H9 (cell line): ENCODE measurements around the gene RPS19BP1. TPM values are rescaled to one million over a fixed set of nuclear protein-coding genes. Genes with fewer than 3 reads are reported as not detected.

Source experiments
- DNase-seq: peaks from one replicate; pipeline ENCODE4 v3.0.0-alpha.2; 2017
- H2AFZ ChIP-seq: one replicate; pipeline ENCODE4 v1.6.1; 2013; ENCODE audit warnings: mild to moderate bottlenecking, low read length, control low read depth, moderate library complexity
- H2AK5ac ChIP-seq: 2 replicates; pipeline ENCODE4 v1.6.1; 2013; ENCODE audit warnings: low read length, control low read depth, mixed read lengths; ENCODE audit not compliant: insufficient read length
- H2BK120ac ChIP-seq: one replicate; pipeline ENCODE4 v1.6.1; 2013; ENCODE audit warnings: low read depth, mild to moderate bottlenecking, low read length, control low read depth, inconsistent platforms; ENCODE audit not compliant: poor library complexity, severe bottlenecking
- H2BK12ac ChIP-seq: 2 replicates; pipeline ENCODE4 v1.6.1; 2013; ENCODE audit warnings: low read length, control low read depth, mixed read lengths, low read depth; ENCODE audit not compliant: insufficient read length
- H2BK15ac ChIP-seq: 2 replicates; pipeline ENCODE4 v1.6.1; 2013; ENCODE audit warnings: low read depth, low read length, control low read depth
- H2BK20ac ChIP-seq: one replicate; pipeline ENCODE4 v1.6.1; 2013; ENCODE audit warnings: low read depth, mild to moderate bottlenecking, low read length, control low read depth, inconsistent platforms; ENCODE audit not compliant: poor library complexity, severe bottlenecking
- H2BK5ac ChIP-seq: 2 replicates; pipeline ENCODE4 v1.6.1; 2013; ENCODE audit warnings: low read length, control low read depth, mixed read lengths; ENCODE audit not compliant: insufficient read length
- H3K14ac ChIP-seq: 2 replicates; pipeline ENCODE4 v1.6.1; 2013; ENCODE audit warnings: low read length, control low read depth; ENCODE audit not compliant: insufficient read depth
- H3K18ac ChIP-seq: 2 replicates; pipeline ENCODE4 v1.6.1; 2013; ENCODE audit warnings: low read depth, mild to moderate bottlenecking, mixed read lengths, low read length, control low read depth; ENCODE audit not compliant: insufficient read length
- H3K23ac ChIP-seq: 2 replicates; pipeline ENCODE4 v1.6.1; 2013; ENCODE audit warnings: low read length, control low read depth, mixed read lengths, low read depth; ENCODE audit not compliant: insufficient read length
- H3K23me2 ChIP-seq: 2 replicates; pipeline ENCODE4 v1.6.1; 2013; ENCODE audit warnings: low read depth, mild to moderate bottlenecking, mixed read lengths, low read length, control low read depth; ENCODE audit not compliant: insufficient read length, poor library complexity, severe bottlenecking
- H3K27ac ChIP-seq: 2 replicates; pipeline ENCODE4 v1.5.1; 2013; ENCODE audit warnings: low read length, control low read depth, mixed read lengths, low read depth; ENCODE audit not compliant: insufficient read length
- H3K27me3 ChIP-seq: 2 replicates; pipeline ENCODE4 v1.6.1; 2013; ENCODE audit warnings: low read length, control low read depth, inconsistent platforms; ENCODE audit not compliant: insufficient read depth
- H3K4ac ChIP-seq: 2 replicates; pipeline ENCODE4 v1.6.1; 2013; ENCODE audit warnings: low read depth, mild to moderate bottlenecking, control low read depth, inconsistent platforms, low read length, moderate library complexity
- H3K4me1 ChIP-seq: 2 replicates; pipeline ENCODE4 v1.6.1; 2013; ENCODE audit warnings: low read length, control low read depth, inconsistent platforms; ENCODE audit not compliant: insufficient read depth
- H3K4me2 ChIP-seq: 2 replicates; pipeline ENCODE4 v1.6.1; 2013; ENCODE audit warnings: low read length, control low read depth, mixed read lengths; ENCODE audit not compliant: insufficient read length, insufficient read depth
- H3K56ac ChIP-seq: 2 replicates; pipeline ENCODE4 v1.6.1; 2013; ENCODE audit warnings: low read depth, mild to moderate bottlenecking, mixed read lengths, low read length, control low read depth; ENCODE audit not compliant: insufficient read length
- H3K79me1 ChIP-seq: 2 replicates; pipeline ENCODE4 v1.6.1; 2013; ENCODE audit warnings: low read depth, mild to moderate bottlenecking, moderate library complexity, low read length, control low read depth, inconsistent platforms; ENCODE audit not compliant: insufficient read depth, poor library complexity, severe bottlenecking
- H3K79me2 ChIP-seq: 2 replicates; pipeline ENCODE4 v1.6.1; 2013; ENCODE audit warnings: low read length, control low read depth, inconsistent platforms; ENCODE audit not compliant: insufficient read depth
- H3K9ac ChIP-seq: 2 replicates; pipeline ENCODE4 v1.6.1; 2013; ENCODE audit warnings: low read length, control low read depth, mixed read lengths; ENCODE audit not compliant: insufficient read length; ENCODE audit errors: extremely low read depth
- H3K9me3 ChIP-seq: one replicate; pipeline ENCODE4 v1.6.1; 2013; ENCODE audit warnings: low read depth, low read length, inconsistent platforms; ENCODE audit not compliant: control insufficient read depth
- H3T11ph ChIP-seq: one replicate; pipeline ENCODE4 v1.6.1; 2013; ENCODE audit warnings: mild to moderate bottlenecking, low read length, control low read depth, inconsistent platforms
- H4K20me1 ChIP-seq: one replicate; pipeline ENCODE4 v1.6.1; 2013; ENCODE audit not compliant: control insufficient read depth, insufficient read length, insufficient read depth
- H4K5ac ChIP-seq: 2 replicates; pipeline ENCODE4 v1.6.1; 2013; ENCODE audit warnings: low read depth, mild to moderate bottlenecking, mixed read lengths, low read length, control low read depth; ENCODE audit not compliant: insufficient read length
- H4K8ac ChIP-seq: replicated peaks from 2 replicates; pipeline ENCODE4 v1.6.1; 2013; ENCODE audit warnings: low read length, control low read depth, mixed read lengths, low read depth; ENCODE audit not compliant: insufficient read length
- H4K91ac ChIP-seq: 2 replicates; pipeline ENCODE4 v1.6.1; 2013; ENCODE audit warnings: low read depth, mild to moderate bottlenecking, moderate library complexity, mixed read lengths, low read length, control low read depth; ENCODE audit not compliant: insufficient read length
- H3K27ac Mint-ChIP-seq, 3 experiments: 2 replicates in 2 of 3; 3 replicates in 1 of 3; pipeline ENCODE4 v1.8.0; 2020 to 2021; ENCODE audit warnings: mixed read lengths in 3 of 3, mild to moderate bottlenecking in 1 of 3, moderate library complexity in 1 of 3
- H3K27me3 Mint-ChIP-seq: 2 replicates; pipeline ENCODE4 v1.8.0; 2021; ENCODE audit warnings: low read depth, mild to moderate bottlenecking, moderate library complexity, mixed read lengths
- H3K36me3 Mint-ChIP-seq, 3 experiments: 2 replicates in 2 of 3; 3 replicates in 1 of 3; pipeline ENCODE4 v1.8.0; 2020 to 2021; ENCODE audit warnings: low read depth in 3 of 3, mixed read lengths in 3 of 3; ENCODE audit not compliant: insufficient read depth in 1 of 3
- H3K4me1 Mint-ChIP-seq, 2 experiments: 2 replicates each; pipeline ENCODE4 v1.8.0; 2020; ENCODE audit warnings: mixed read lengths in 2 of 2
- H3K4me3 Mint-ChIP-seq, 2 experiments: 2 replicates in 1 of 2; 3 replicates in 1 of 2; pipeline ENCODE4 v1.8.0; 2020 to 2021; ENCODE audit warnings: mild to moderate bottlenecking in 2 of 2, mixed read lengths in 2 of 2, moderate library complexity in 1 of 2
- H3K9me3 Mint-ChIP-seq, 2 experiments: 2 replicates in 1 of 2; 3 replicates in 1 of 2; pipeline ENCODE4 v1.8.0; 2020; ENCODE audit warnings: mild to moderate bottlenecking in 2 of 2, mixed read lengths in 2 of 2, moderate library complexity in 1 of 2
- WGBS: extraction: QIAGEN DNeasy Blood & Tissue Kit; methylation state at CpG from one replicate; pipeline ENCODE4 v1.1.7; 2013; ENCODE audit warnings: missing lambda C conversion rate, low lambda C conversion rate, mixed read lengths; ENCODE audit not compliant: insufficient read length; ENCODE audit errors: extremely low coverage; 5-methylcytosine and 5-hydroxymethylcytosine counted together
- total RNA-seq: library from RNA; stranded (reverse); gene quantifications from 2 replicates; pipeline ENCODE4 v1.2.1, GENCODE V29; 2021
- TF ChIP-seq, protein P1 (sequence below): fragments of 200-600 bp; sonication (generic); conservative IDR thresholded peaks from 3 replicates; pipeline ENCODE4 v1.8.0; 2021; ENCODE audit warnings: antibody characterized with exemption, mild to moderate bottlenecking

Gene RPS19BP1
- total RNA-seq, 1 experiment from 2014 or later, result 65.0 TPM

DNA sequence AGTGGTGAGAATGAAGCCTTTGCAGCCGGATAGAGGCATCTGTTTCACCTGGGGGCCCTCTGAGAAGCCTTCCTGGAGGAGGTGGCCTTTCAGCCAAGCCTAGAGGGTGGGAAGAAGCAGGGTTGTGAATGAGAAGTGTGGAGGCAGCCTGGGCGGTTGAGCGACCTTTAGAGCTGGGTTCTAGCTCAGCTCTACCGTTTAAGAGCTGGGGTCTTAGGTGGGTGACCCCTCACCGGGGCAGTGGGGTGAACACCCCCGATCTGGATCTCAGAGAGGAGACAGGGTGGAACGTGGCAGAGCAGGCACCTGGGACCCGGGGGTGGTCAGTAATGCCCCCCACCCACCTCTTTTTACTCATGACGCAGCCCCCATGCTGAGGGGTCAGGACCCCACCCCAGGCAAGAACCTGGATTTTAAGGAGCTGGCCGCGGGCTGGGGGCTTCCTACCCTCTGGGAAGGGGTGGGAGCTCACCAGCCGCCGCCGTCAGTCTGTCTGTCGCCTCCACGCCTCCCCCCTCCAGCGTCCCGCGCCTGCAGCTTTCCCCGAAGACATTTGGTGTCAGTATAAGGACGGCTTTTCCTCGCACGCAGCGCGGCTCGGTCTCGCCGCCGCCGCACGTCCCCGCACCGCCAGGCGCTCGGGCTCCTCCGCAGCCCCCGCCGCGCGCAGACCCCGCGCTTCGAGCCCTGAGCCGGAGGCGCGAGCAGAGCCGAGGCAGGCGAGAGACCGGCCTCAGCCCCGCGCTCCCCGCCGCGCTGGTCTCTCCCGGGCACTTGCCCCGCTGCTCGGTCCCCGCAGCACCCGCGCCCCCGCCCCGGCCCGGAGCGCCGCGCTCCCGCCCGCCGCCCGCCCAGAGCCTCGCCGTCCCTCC, 24.7 kb upstream of the RPS19BP1 start:
- Histone ChIP-seq H3K23me2 (peaks cover 4% of the 10 kb centered on the region), H3K4me1 (no peaks in the 10 kb centered on the region), H3K56ac (no peak overlapping the region), H3K79me2 (no peaks in the 10 kb centered on the region), H2AFZ (no peak overlapping the region), H4K20me1 (no peaks in the 10 kb centered on the region), H3K18ac (no peak overlapping the region), H2BK12ac (no peak overlapping the region), H4K8ac (no peak overlapping the region), H3K27ac (no peak overlapping the region), H2BK5ac (no peak overlapping the region), H3K14ac (no peak overlapping the region), H2BK20ac (no peak overlapping the region), H2BK120ac (no peak overlapping the region), H4K91ac (no peak overlapping the region), H3K4ac (no peak overlapping the region), H3K9me3 (no peaks in the 10 kb centered on the region), H3K9ac (no peak overlapping the region), H3K4me2 (peak overlapping the region; percentile 38), H3K79me1 (no peaks in the 10 kb centered on the region), H2BK15ac (no peak overlapping the region), H4K5ac (no peak overlapping the region), H3K23ac (no peak overlapping the region), H2AK5ac (no peak overlapping the region), H3T11ph (no peak overlapping the region), H3K27me3 (peaks cover 36% of the 10 kb centered on the region)
- DNase-seq, result no peak
- Mint-ChIP-seq H3K36me3 (no peaks in the 10 kb centered on the region; a peak in 1 of 7 replicates), H3K4me1 (peaks cover 9 to 17% of the 10 kb centered on the region in 2 experiments), H3K27me3 (peaks cover 52% of the 10 kb centered on the region), H3K27ac (no peak overlapping the region), H3K4me3 (peak overlapping the region; percentile 50 to 81), H3K9me3 (no peaks in the 10 kb centered on the region)
- no CpG with 5 or more reads among the region's 72 CpGs for WGBS
- TF ChIP-seq, protein P1, sequence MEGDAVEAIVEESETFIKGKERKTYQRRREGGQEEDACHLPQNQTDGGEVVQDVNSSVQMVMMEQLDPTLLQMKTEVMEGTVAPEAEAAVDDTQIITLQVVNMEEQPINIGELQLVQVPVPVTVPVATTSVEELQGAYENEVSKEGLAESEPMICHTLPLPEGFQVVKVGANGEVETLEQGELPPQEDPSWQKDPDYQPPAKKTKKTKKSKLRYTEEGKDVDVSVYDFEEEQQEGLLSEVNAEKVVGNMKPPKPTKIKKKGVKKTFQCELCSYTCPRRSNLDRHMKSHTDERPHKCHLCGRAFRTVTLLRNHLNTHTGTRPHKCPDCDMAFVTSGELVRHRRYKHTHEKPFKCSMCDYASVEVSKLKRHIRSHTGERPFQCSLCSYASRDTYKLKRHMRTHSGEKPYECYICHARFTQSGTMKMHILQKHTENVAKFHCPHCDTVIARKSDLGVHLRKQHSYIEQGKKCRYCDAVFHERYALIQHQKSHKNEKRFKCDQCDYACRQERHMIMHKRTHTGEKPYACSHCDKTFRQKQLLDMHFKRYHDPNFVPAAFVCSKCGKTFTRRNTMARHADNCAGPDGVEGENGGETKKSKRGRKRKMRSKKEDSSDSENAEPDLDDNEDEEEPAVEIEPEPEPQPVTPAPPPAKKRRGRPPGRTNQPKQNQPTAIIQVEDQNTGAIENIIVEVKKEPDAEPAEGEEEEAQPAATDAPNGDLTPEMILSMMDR, result no peak
